ENCODE results near the gene TCF7L1.

DNA sequence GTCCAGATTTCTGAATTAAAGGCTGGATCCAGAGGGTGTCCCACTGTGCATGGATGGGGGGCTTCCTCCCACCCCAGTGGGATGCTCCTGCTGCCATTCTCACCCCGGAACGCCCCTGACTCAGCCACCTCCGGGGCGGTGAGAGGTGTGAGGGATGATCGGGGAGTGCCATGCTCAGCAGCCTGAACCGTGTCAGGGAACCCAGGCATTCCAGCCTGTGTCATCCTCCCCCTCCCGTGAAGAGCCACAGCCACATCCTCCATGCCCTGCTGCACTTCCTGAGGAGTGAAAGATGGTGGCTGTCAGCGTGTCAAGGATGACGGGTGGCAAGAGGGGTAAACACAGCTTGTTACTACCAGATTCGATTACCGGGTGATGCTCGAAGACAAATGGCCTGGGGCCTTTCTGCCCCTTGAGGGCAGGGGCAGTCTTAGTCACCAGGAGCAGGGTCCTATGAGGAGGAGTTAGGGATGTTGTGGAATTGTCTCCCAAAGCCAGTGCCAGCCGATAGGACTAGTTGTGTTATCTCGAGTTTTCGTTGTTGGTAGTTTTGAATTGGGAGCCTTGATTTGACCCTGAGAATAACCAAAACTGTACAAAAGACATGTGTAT is 80.8 kb downstream of the TCF7L1 start:
- TF ChIP-seq, protein P1, sequence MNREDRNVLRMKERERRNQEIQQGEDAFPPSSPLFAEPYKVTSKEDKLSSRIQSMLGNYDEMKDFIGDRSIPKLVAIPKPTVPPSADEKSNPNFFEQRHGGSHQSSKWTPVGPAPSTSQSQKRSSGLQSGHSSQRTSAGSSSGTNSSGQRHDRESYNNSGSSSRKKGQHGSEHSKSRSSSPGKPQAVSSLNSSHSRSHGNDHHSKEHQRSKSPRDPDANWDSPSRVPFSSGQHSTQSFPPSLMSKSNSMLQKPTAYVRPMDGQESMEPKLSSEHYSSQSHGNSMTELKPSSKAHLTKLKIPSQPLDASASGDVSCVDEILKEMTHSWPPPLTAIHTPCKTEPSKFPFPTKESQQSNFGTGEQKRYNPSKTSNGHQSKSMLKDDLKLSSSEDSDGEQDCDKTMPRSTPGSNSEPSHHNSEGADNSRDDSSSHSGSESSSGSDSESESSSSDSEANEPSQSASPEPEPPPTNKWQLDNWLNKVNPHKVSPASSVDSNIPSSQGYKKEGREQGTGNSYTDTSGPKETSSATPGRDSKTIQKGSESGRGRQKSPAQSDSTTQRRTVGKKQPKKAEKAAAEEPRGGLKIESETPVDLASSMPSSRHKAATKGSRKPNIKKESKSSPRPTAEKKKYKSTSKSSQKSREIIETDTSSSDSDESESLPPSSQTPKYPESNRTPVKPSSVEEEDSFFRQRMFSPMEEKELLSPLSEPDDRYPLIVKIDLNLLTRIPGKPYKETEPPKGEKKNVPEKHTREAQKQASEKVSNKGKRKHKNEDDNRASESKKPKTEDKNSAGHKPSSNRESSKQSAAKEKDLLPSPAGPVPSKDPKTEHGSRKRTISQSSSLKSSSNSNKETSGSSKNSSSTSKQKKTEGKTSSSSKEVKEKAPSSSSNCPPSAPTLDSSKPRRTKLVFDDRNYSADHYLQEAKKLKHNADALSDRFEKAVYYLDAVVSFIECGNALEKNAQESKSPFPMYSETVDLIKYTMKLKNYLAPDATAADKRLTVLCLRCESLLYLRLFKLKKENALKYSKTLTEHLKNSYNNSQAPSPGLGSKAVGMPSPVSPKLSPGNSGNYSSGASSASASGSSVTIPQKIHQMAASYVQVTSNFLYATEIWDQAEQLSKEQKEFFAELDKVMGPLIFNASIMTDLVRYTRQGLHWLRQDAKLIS (CRISPR knock-in tag; IDR thresholded peaks at IDR 0.05): no peak
- TF ChIP-seq SNRNP70 (IDR thresholded peaks at IDR 0.05; ENCODE audit: low read depth, low read length) (no peak), CEBPB (IDR thresholded peaks at IDR 0.05; ENCODE audit: borderline replicate concordance, low read depth, low read length) (no peak), PAF1 (CRISPR knock-in tag; IDR thresholded peaks at IDR 0.05) (no peak), ZNF777 (CRISPR knock-in tag; IDR thresholded peaks at IDR 0.05) (no peak), CHD4 (IDR thresholded peaks at IDR 0.05; ENCODE audit: borderline replicate concordance, low read length) (no peak), NR2F2 (IDR thresholded peaks at IDR 0.05; ENCODE audit: borderline replicate concordance, low read depth) (no peak), POLR2A (IDR thresholded peaks at IDR 0.05; ENCODE audit: insufficient read depth in 1 of 2, low read depth in 2 of 2, low read length in 2 of 2) (no peak), KMT2B (CRISPR knock-in tag; IDR thresholded peaks at IDR 0.05) (no peak)
- TF ChIP-seq, protein P2, sequence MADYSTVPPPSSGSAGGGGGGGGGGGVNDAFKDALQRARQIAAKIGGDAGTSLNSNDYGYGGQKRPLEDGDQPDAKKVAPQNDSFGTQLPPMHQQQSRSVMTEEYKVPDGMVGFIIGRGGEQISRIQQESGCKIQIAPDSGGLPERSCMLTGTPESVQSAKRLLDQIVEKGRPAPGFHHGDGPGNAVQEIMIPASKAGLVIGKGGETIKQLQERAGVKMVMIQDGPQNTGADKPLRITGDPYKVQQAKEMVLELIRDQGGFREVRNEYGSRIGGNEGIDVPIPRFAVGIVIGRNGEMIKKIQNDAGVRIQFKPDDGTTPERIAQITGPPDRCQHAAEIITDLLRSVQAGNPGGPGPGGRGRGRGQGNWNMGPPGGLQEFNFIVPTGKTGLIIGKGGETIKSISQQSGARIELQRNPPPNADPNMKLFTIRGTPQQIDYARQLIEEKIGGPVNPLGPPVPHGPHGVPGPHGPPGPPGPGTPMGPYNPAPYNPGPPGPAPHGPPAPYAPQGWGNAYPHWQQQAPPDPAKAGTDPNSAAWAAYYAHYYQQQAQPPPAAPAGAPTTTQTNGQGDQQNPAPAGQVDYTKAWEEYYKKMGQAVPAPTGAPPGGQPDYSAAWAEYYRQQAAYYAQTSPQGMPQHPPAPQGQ (CRISPR knock-in tag; IDR thresholded peaks at IDR 0.05; ENCODE audit: borderline replicate concordance): no peak

Measured in HepG2 (cell line).